Stimulated activated CD4-positive, alpha-beta T cell treated with anti-CD3 and anti-CD28 coated beads, Interleukin-1b, Interleukin-23, amount 100 ng/mL, for 1 hour (primary cell): Measurements from ENCODE around the gene LRRC2.
"Not testable (repeated sequence)": the region's sequence is repeated elsewhere in the genome, so short reads cannot be mapped to it uniquely, and the experiment has no call there.

Source experiments
- DNase-seq, 2 donors: peaks; one replicate each; pipeline ENCODE4 v3.0.0-alpha.2; 2020; ENCODE audit warnings: low read depth in 2 of 2

Gene LRRC2

GRCh38 chr3:46497556-46498265, 68.4 kb downstream of the LRRC2 start, which contains the start of gene RTP3:
RTP3 (plus strand) TSS chr3:46497976; CDS start chr3:46498063, 87 bp downstream.
- no peak for DNase-seq

GRCh38 chr3:46496746-46497555, 69.2 kb downstream of the LRRC2 start:
- peak; percentile 11 to 25 for DNase-seq

- DNase-seq: no peak
These were observed 70.1 kb downstream of the LRRC2 start for GRCh38 chr3:46495901-46496456.

GRCh38 chr3:46494491-46494890, 71.6 kb downstream of the LRRC2 start:
- not testable (repeated sequence) for DNase-seq

- no peak for DNase-seq
These were observed 73.1 kb downstream of the LRRC2 start for GRCh38 chr3:46492890-46493547.

GRCh38 chr3:46491089-46492070, 74.7 kb downstream of the LRRC2 start:
- DNase-seq: no peak

GRCh38 chr3:46490338-46491084, 75.6 kb downstream of the LRRC2 start:
- no peak for DNase-seq

- DNase-seq: no peak
These were observed 76.2 kb downstream of the LRRC2 start for GRCh38 chr3:46489875-46490274.

GRCh38 chr3:46489381-46489780, 76.7 kb downstream of the LRRC2 start:
- DNase-seq: no peak

GRCh38 chr3:46488735-46489361, 77.3 kb downstream of the LRRC2 start:
- peak; percentile 85 to 89 for DNase-seq

GRCh38 chr3:46485779-46486175, 80.3 kb downstream of the LRRC2 start:
- no peak for DNase-seq

- DNase-seq: no peak
These were observed 81.0 kb downstream of the LRRC2 start for GRCh38 chr3:46484911-46485778.

GRCh38 chr3:46484388-46484787, 81.7 kb downstream of the LRRC2 start:
- DNase-seq: no peak

GRCh38 chr3:46483825-46484224, 82.3 kb downstream of the LRRC2 start:
- no peak for DNase-seq

GRCh38 chr3:46482632-46483350, 83.3 kb downstream of the LRRC2 start:
- no peak for DNase-seq

GRCh38 chr3:46481636-46482035, 84.5 kb downstream of the LRRC2 start:
- DNase-seq: no peak

GRCh38 chr3:46480491-46481195, 85.5 kb downstream of the LRRC2 start:
- no peak for DNase-seq
